H9 (cell line): Measurements from ENCODE around the gene FEZF2. TPM values are rescaled to one million over a fixed set of nuclear protein-coding genes. Genes with fewer than 3 reads are reported as not detected.

Experiments
- DNase-seq: peaks from one replicate; pipeline ENCODE4 v3.0.0-alpha.2; 2017
- H2AFZ ChIP-seq: one replicate; pipeline ENCODE4 v1.6.1; 2013; ENCODE audit warnings: mild to moderate bottlenecking, low read length, control low read depth, moderate library complexity
- H2AK5ac ChIP-seq: 2 replicates; pipeline ENCODE4 v1.6.1; 2013; ENCODE audit warnings: low read length, control low read depth, mixed read lengths; ENCODE audit not compliant: insufficient read length
- H2BK120ac ChIP-seq: one replicate; pipeline ENCODE4 v1.6.1; 2013; ENCODE audit warnings: low read depth, mild to moderate bottlenecking, low read length, control low read depth, inconsistent platforms; ENCODE audit not compliant: poor library complexity, severe bottlenecking
- H2BK12ac ChIP-seq: 2 replicates; pipeline ENCODE4 v1.6.1; 2013; ENCODE audit warnings: low read length, control low read depth, mixed read lengths, low read depth; ENCODE audit not compliant: insufficient read length
- H2BK15ac ChIP-seq: 2 replicates; pipeline ENCODE4 v1.6.1; 2013; ENCODE audit warnings: low read depth, low read length, control low read depth
- H2BK20ac ChIP-seq: one replicate; pipeline ENCODE4 v1.6.1; 2013; ENCODE audit warnings: low read depth, mild to moderate bottlenecking, low read length, control low read depth, inconsistent platforms; ENCODE audit not compliant: poor library complexity, severe bottlenecking
- H2BK5ac ChIP-seq: 2 replicates; pipeline ENCODE4 v1.6.1; 2013; ENCODE audit warnings: low read length, control low read depth, mixed read lengths; ENCODE audit not compliant: insufficient read length
- H3K14ac ChIP-seq: 2 replicates; pipeline ENCODE4 v1.6.1; 2013; ENCODE audit warnings: low read length, control low read depth; ENCODE audit not compliant: insufficient read depth
- H3K18ac ChIP-seq: 2 replicates; pipeline ENCODE4 v1.6.1; 2013; ENCODE audit warnings: low read depth, mild to moderate bottlenecking, mixed read lengths, low read length, control low read depth; ENCODE audit not compliant: insufficient read length
- H3K23ac ChIP-seq: 2 replicates; pipeline ENCODE4 v1.6.1; 2013; ENCODE audit warnings: low read length, control low read depth, mixed read lengths, low read depth; ENCODE audit not compliant: insufficient read length
- H3K23me2 ChIP-seq: 2 replicates; pipeline ENCODE4 v1.6.1; 2013; ENCODE audit warnings: low read depth, mild to moderate bottlenecking, mixed read lengths, low read length, control low read depth; ENCODE audit not compliant: insufficient read length, poor library complexity, severe bottlenecking
- H3K27ac ChIP-seq: 2 replicates; pipeline ENCODE4 v1.5.1; 2013; ENCODE audit warnings: low read length, control low read depth, mixed read lengths, low read depth; ENCODE audit not compliant: insufficient read length
- H3K27me3 ChIP-seq: 2 replicates; pipeline ENCODE4 v1.6.1; 2013; ENCODE audit warnings: low read length, control low read depth, inconsistent platforms; ENCODE audit not compliant: insufficient read depth
- H3K4ac ChIP-seq: 2 replicates; pipeline ENCODE4 v1.6.1; 2013; ENCODE audit warnings: low read depth, mild to moderate bottlenecking, control low read depth, inconsistent platforms, low read length, moderate library complexity
- H3K4me1 ChIP-seq: 2 replicates; pipeline ENCODE4 v1.6.1; 2013; ENCODE audit warnings: low read length, control low read depth, inconsistent platforms; ENCODE audit not compliant: insufficient read depth
- H3K4me2 ChIP-seq: 2 replicates; pipeline ENCODE4 v1.6.1; 2013; ENCODE audit warnings: low read length, control low read depth, mixed read lengths; ENCODE audit not compliant: insufficient read length, insufficient read depth
- H3K56ac ChIP-seq: 2 replicates; pipeline ENCODE4 v1.6.1; 2013; ENCODE audit warnings: low read depth, mild to moderate bottlenecking, mixed read lengths, low read length, control low read depth; ENCODE audit not compliant: insufficient read length
- H3K79me1 ChIP-seq: 2 replicates; pipeline ENCODE4 v1.6.1; 2013; ENCODE audit warnings: low read depth, mild to moderate bottlenecking, moderate library complexity, low read length, control low read depth, inconsistent platforms; ENCODE audit not compliant: insufficient read depth, poor library complexity, severe bottlenecking
- H3K79me2 ChIP-seq: 2 replicates; pipeline ENCODE4 v1.6.1; 2013; ENCODE audit warnings: low read length, control low read depth, inconsistent platforms; ENCODE audit not compliant: insufficient read depth
- H3K9ac ChIP-seq: 2 replicates; pipeline ENCODE4 v1.6.1; 2013; ENCODE audit warnings: low read length, control low read depth, mixed read lengths; ENCODE audit not compliant: insufficient read length; ENCODE audit errors: extremely low read depth
- H3K9me3 ChIP-seq: one replicate; pipeline ENCODE4 v1.6.1; 2013; ENCODE audit warnings: low read depth, low read length, inconsistent platforms; ENCODE audit not compliant: control insufficient read depth
- H3T11ph ChIP-seq: one replicate; pipeline ENCODE4 v1.6.1; 2013; ENCODE audit warnings: mild to moderate bottlenecking, low read length, control low read depth, inconsistent platforms
- H4K20me1 ChIP-seq: one replicate; pipeline ENCODE4 v1.6.1; 2013; ENCODE audit not compliant: control insufficient read depth, insufficient read length, insufficient read depth
- H4K5ac ChIP-seq: 2 replicates; pipeline ENCODE4 v1.6.1; 2013; ENCODE audit warnings: low read depth, mild to moderate bottlenecking, mixed read lengths, low read length, control low read depth; ENCODE audit not compliant: insufficient read length
- H4K8ac ChIP-seq: replicated peaks from 2 replicates; pipeline ENCODE4 v1.6.1; 2013; ENCODE audit warnings: low read length, control low read depth, mixed read lengths, low read depth; ENCODE audit not compliant: insufficient read length
- H4K91ac ChIP-seq: 2 replicates; pipeline ENCODE4 v1.6.1; 2013; ENCODE audit warnings: low read depth, mild to moderate bottlenecking, moderate library complexity, mixed read lengths, low read length, control low read depth; ENCODE audit not compliant: insufficient read length
- H3K27ac Mint-ChIP-seq, 3 experiments: 2 replicates in 2 of 3; 3 replicates in 1 of 3; pipeline ENCODE4 v1.8.0; 2020 to 2021; ENCODE audit warnings: mixed read lengths in 3 of 3, mild to moderate bottlenecking in 1 of 3, moderate library complexity in 1 of 3
- H3K27me3 Mint-ChIP-seq: 2 replicates; pipeline ENCODE4 v1.8.0; 2021; ENCODE audit warnings: low read depth, mild to moderate bottlenecking, moderate library complexity, mixed read lengths
- H3K36me3 Mint-ChIP-seq, 3 experiments: 2 replicates in 2 of 3; 3 replicates in 1 of 3; pipeline ENCODE4 v1.8.0; 2020 to 2021; ENCODE audit warnings: low read depth in 3 of 3, mixed read lengths in 3 of 3; ENCODE audit not compliant: insufficient read depth in 1 of 3
- H3K4me1 Mint-ChIP-seq, 2 experiments: 2 replicates each; pipeline ENCODE4 v1.8.0; 2020; ENCODE audit warnings: mixed read lengths in 2 of 2
- H3K4me3 Mint-ChIP-seq, 2 experiments: 2 replicates in 1 of 2; 3 replicates in 1 of 2; pipeline ENCODE4 v1.8.0; 2020 to 2021; ENCODE audit warnings: mild to moderate bottlenecking in 2 of 2, mixed read lengths in 2 of 2, moderate library complexity in 1 of 2
- H3K9me3 Mint-ChIP-seq, 2 experiments: 2 replicates in 1 of 2; 3 replicates in 1 of 2; pipeline ENCODE4 v1.8.0; 2020; ENCODE audit warnings: mild to moderate bottlenecking in 2 of 2, mixed read lengths in 2 of 2, moderate library complexity in 1 of 2
- WGBS: extraction: QIAGEN DNeasy Blood & Tissue Kit; methylation state at CpG from one replicate; pipeline ENCODE4 v1.1.7; 2013; ENCODE audit warnings: missing lambda C conversion rate, low lambda C conversion rate, mixed read lengths; ENCODE audit not compliant: insufficient read length; ENCODE audit errors: extremely low coverage; 5-methylcytosine and 5-hydroxymethylcytosine counted together
- total RNA-seq: library from RNA; stranded (reverse); gene quantifications from 2 replicates; pipeline ENCODE4 v1.2.1, GENCODE V29; 2021
- TF ChIP-seq, protein P1 (sequence below): fragments of 200-600 bp; sonication (generic); conservative IDR thresholded peaks from 3 replicates; pipeline ENCODE4 v1.8.0; 2021; ENCODE audit warnings: antibody characterized with exemption, mild to moderate bottlenecking

Gene FEZF2
- total RNA-seq, 1 experiment from 2014 or later, result 0.11 TPM

DNA sequence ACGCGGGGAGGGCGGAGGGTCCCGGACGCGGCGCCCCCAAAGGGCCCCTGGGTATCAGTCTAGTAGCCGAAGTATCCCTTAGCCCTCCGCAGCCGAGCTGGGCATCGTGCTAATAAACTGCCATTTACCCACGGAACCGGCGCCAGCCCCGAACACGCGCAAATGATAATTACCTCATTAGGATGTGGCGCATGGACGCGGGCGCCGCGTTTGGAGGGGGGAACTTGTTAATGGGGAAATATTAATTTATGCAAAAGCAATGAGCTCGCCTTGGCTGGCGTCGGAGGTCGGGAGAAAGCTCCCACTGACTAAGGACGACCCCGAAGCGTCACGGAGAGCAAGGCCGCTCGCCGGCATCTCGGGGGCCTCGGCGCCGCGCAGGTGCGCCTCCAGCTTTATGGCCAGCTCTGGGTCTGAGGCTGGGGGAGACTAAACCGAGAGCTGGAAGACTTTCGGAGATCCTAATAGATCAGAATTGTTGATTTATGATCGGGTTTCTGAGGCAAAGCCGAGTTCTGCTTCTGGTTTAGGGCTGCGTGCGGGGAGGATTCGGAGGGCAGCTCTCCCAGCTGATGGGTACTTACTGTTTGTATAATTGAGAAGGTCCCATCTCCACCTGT, 474 bp upstream of the FEZF2 start:
- H4K5ac ChIP-seq, result no peak overlapping the region
- no peaks in the 10 kb centered on the region for H3K79me1 ChIP-seq
- WGBS, result no CpG with 5 or more reads among the region's 47 CpGs
- H3K27me3 Mint-ChIP-seq, result peaks cover 100% of the 10 kb centered on the region
- H3K36me3 Mint-ChIP-seq, result no peaks in the 10 kb centered on the region; a peak in 2 of 7 replicates
- no peak overlapping the region for H2AK5ac ChIP-seq
- no peak overlapping the region for H3K4ac ChIP-seq
- no peak overlapping the region for H3K9ac ChIP-seq
- H2BK20ac ChIP-seq, result no peak overlapping the region
- H2BK12ac ChIP-seq, result no peak overlapping the region
- H2BK120ac ChIP-seq, result no peak overlapping the region
- TF ChIP-seq, protein P1, sequence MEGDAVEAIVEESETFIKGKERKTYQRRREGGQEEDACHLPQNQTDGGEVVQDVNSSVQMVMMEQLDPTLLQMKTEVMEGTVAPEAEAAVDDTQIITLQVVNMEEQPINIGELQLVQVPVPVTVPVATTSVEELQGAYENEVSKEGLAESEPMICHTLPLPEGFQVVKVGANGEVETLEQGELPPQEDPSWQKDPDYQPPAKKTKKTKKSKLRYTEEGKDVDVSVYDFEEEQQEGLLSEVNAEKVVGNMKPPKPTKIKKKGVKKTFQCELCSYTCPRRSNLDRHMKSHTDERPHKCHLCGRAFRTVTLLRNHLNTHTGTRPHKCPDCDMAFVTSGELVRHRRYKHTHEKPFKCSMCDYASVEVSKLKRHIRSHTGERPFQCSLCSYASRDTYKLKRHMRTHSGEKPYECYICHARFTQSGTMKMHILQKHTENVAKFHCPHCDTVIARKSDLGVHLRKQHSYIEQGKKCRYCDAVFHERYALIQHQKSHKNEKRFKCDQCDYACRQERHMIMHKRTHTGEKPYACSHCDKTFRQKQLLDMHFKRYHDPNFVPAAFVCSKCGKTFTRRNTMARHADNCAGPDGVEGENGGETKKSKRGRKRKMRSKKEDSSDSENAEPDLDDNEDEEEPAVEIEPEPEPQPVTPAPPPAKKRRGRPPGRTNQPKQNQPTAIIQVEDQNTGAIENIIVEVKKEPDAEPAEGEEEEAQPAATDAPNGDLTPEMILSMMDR, result no peak
- H3K9me3 Mint-ChIP-seq, result peaks cover 6 to 9% of the 10 kb centered on the region in 2 experiments; a peak in 4 of 5 replicates
- H3K4me3 Mint-ChIP-seq, result peak overlapping the region; percentile 3 to 71
- no peak overlapping the region for H2BK15ac ChIP-seq
- H3K27ac ChIP-seq, result no peak overlapping the region
- H3K9me3 ChIP-seq, result no peaks in the 10 kb centered on the region
- H3K27ac Mint-ChIP-seq, result no peak overlapping the region
- H3K4me1 Mint-ChIP-seq, result peaks cover 58 to 85% of the 10 kb centered on the region in 2 experiments
- no peak overlapping the region for H3K56ac ChIP-seq
- no peak overlapping the region for H2BK5ac ChIP-seq
- H4K20me1 ChIP-seq, result no peaks in the 10 kb centered on the region
- no peaks in the 10 kb centered on the region; the same call in 1 of the 2 replicates for H3K4me1 ChIP-seq
- H3K14ac ChIP-seq, result no peak overlapping the region
- no peak overlapping the region for H3K18ac ChIP-seq
- no peak overlapping the region for H4K8ac ChIP-seq
- no peak overlapping the region for H3T11ph ChIP-seq
- H3K79me2 ChIP-seq, result no peaks in the 10 kb centered on the region
- H3K23ac ChIP-seq, result no peak overlapping the region
- peaks cover 16% of the 10 kb centered on the region for H3K23me2 ChIP-seq
- H2AFZ ChIP-seq, result no peak overlapping the region
- H3K27me3 ChIP-seq, result peaks cover 96% of the 10 kb centered on the region
- peak overlapping the region; percentile 51 for H3K4me2 ChIP-seq
- DNase-seq, result peak; percentile 31
- no peak overlapping the region for H4K91ac ChIP-seq
